Common myeloid progenitor, CD34-positive (primary cell): ENCODE measurements around the gene NRBF2.
"Not testable (repeated sequence)": the region's sequence is repeated elsewhere in the genome, so short reads cannot be mapped to it uniquely, and the experiment has no call there.

Experiments used
- CTCF ChIA-PET: fragments of 350-600 bp; sonication (Branson Sonifier 250); formaldehyde crosslinking; loops from one replicate; lab custom pipeline; 2021; ENCODE audit warnings: antibody characterized with exemption; lab: Charles Lee
- POLR2A ChIA-PET: fragments of 350-600 bp; sonication (Branson Sonifier 250); formaldehyde crosslinking; loops from one replicate; lab custom pipeline; 2021; ENCODE audit warnings: antibody characterized with exemption; lab: Charles Lee
- DNase-seq, 3 donors: peaks; one replicate each; pipeline versions ENCODE4 v3.0.0 to v3.0.0-alpha.2; 2013
- H3K27ac ChIP-seq, 2 experiments: 1 replicate in 1 of 2; 2 replicates in 1 of 2; pipeline ENCODE4 v1.7.0; 2013; ENCODE audit warnings: inconsistent platforms in 2 of 2, low read length in 2 of 2, mild to moderate bottlenecking in 2 of 2, low read depth in 1 of 2, moderate library complexity in 1 of 2; ENCODE audit not compliant: severe bottlenecking in 2 of 2, insufficient read depth in 1 of 2, poor library complexity in 1 of 2
- H3K27me3 ChIP-seq, 5 experiments: replicated peaks in 2 of 5; 1 replicate in 3 of 5; 2 replicates in 2 of 5; pipeline versions ENCODE4 v1.6.1 to v1.7.0; 2013; ENCODE audit warnings: low read length in 4 of 5, mild to moderate bottlenecking in 2 of 5, moderate library complexity in 2 of 5, inconsistent platforms in 1 of 5; ENCODE audit not compliant: insufficient read depth in 5 of 5, control insufficient read depth in 4 of 5
- H3K36me3 ChIP-seq, 4 experiments: 1 replicate in 2 of 4; 2 replicates in 2 of 4; pipeline versions ENCODE4 v1.6.1 to v1.7.0; 2013; ENCODE audit warnings: low read length in 3 of 4, control low read depth in 1 of 4, mild to moderate bottlenecking in 1 of 4; ENCODE audit not compliant: control insufficient read depth in 4 of 4, insufficient read depth in 4 of 4
- H3K4me1 ChIP-seq, 4 experiments: 1 replicate in 3 of 4; 2 replicates in 1 of 4; pipeline versions ENCODE4 v1.6.1 to v1.7.1; 2013; ENCODE audit warnings: low read length in 3 of 4, mild to moderate bottlenecking in 3 of 4, control low read depth in 1 of 4, inconsistent platforms in 1 of 4, moderate library complexity in 1 of 4; ENCODE audit not compliant: control insufficient read depth in 4 of 4, insufficient read depth in 4 of 4; ENCODE audit errors: control extremely low read depth in 1 of 4
- H3K4me3 ChIP-seq, 7 experiments: 1 replicate in 4 of 7; 2 replicates in 3 of 7; pipeline versions ENCODE4 v1.5.1 to v1.7.0; 2013; ENCODE audit warnings: mild to moderate bottlenecking in 7 of 7, low read length in 6 of 7, moderate library complexity in 6 of 7, inconsistent platforms in 2 of 7, low read depth in 2 of 7, control low read depth in 1 of 7; ENCODE audit not compliant: insufficient read depth in 4 of 7, control insufficient read depth in 1 of 7; ENCODE audit errors: extremely low read depth in 1 of 7
- H3K9me3 ChIP-seq, 5 experiments: 1 replicate in 4 of 5; 2 replicates in 1 of 5; pipeline versions ENCODE4 v1.6.1 to v1.7.1; 2013; ENCODE audit warnings: low read length in 4 of 5, mild to moderate bottlenecking in 2 of 5, inconsistent platforms in 1 of 5, low read depth in 1 of 5, moderate library complexity in 1 of 5; ENCODE audit not compliant: control insufficient read depth in 4 of 5, insufficient read depth in 2 of 5; ENCODE audit errors: control extremely low read depth in 1 of 5
- WGBS: methylation state at CpG from one replicate; pipeline ENCODE4 v1.1.5; 2013; ENCODE audit not compliant: insufficient coverage; 5-methylcytosine and 5-hydroxymethylcytosine counted together

The NRBF2 gene

DNA sequence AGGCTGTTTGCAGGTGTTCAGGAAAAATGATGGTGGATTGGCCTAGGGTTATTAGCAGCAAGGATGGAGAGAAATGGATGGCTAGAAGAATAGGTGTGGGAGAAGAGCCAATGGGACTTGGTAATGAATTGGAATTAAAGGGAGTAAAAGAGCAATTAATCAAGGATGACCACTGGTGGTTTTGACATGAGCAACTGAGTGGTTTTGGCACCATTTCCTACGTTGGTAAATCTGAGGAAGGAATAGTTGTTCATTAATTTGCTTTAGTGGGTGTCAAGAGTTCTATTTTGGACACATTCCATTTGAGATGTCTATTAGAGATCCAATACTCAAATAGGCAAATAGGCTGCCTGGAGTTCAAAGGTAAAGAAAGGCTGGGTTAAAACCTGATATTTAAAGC is 38.2 kb upstream of the NRBF2 start:
- Histone ChIP-seq H3K27me3 (no peaks in the 10 kb centered on the region), H3K9me3 (no peaks in the 10 kb centered on the region), H3K36me3 (no peaks in the 10 kb centered on the region), H3K4me3 (no peak overlapping the region), H3K27ac (no peak overlapping the region), H3K4me1 (no peaks in the 10 kb centered on the region)
- no peak for DNase-seq
- ChIA-PET CTCF (no interaction called here), POLR2A (no interaction called here)
- no CpG with 5 or more reads among the region's 1 CpG for WGBS

DNA sequence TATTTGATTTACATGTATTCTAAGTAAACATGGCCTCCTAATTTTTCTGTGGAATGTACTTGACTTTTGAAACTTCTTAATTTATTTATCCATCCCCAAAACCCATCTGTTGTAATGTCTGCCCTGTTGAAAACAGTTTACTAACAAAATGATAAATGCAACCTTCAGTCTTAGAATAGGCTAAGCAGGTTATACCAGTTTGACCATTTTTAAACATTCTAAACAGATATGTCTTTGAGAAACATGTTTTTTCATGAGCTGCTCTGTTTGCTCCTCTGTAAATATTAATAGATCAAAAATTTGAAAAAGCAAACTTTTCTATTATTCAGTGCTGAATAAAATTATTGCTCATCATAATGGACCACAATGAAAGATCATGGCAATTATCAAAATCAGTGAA is 33.4 kb upstream of the NRBF2 start:
- Histone ChIP-seq H3K36me3 (no peaks in the 10 kb centered on the region), H3K27me3 (no peaks in the 10 kb centered on the region), H3K4me3 (no peak overlapping the region), H3K9me3 (no peaks in the 10 kb centered on the region), H3K27ac (no peak overlapping the region), H3K4me1 (no peaks in the 10 kb centered on the region)
- ChIA-PET CTCF (no interaction called here), POLR2A (no interaction called here)
- no peak for DNase-seq

DNA sequence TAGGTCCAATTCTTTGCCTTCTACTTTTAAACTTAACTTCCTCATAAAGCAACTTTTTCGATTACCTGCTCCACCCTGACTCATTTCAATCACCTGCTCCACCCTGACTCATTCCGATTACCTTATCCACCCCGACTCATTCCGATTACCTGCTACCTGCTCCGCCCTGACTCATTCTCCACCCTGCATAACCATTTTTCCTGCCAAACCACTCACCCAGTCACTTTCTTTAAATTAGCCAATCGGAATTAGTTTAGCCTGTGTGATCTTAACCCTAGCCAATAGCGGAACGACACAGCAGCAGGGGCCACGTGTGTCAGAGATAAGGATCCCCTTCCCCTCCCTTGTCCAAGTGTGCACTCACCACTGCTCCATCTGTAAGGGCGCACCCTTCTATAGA is 32.0 kb upstream of the NRBF2 start:
- POLR2A ChIA-PET, H3K4me3 ChIP-seq, H3K36me3 ChIP-seq, H3K4me1 ChIP-seq, H3K27ac ChIP-seq, H3K27me3 ChIP-seq, CTCF ChIA-PET, H3K9me3 ChIP-seq, DNase-seq: not testable (repeated sequence)
- WGBS, result 90% methylated on average over 9 of the region's 10 CpGs

DNA sequence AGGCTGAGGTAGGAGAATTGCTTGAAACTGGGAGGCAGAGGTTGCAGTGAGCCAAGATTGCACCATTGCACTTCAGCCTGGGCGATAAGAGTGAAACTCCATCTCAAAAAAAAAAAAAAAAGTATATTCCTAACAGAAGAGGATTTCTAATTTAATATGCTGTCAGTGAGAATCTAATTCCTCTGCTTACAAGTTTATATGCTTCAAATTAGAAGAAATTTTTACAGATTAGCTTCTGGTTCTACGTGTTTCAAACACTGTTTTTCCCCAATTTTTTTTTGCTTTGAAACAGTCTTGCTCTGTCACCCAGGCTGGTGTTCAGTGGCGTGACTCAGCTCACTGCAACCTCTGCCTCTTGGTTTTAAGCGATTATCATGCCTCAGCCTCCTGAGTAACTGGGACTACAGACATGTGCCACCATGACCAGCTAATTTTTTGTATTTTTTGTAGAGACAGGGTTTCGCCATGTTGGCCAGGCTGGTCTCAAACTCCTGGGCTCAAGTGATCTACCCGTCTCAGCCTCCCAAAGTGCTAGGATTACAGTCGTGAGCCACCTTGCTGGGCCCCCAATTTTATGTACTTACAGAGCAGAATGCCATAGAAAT is 30.7 kb upstream of the NRBF2 start:
- H3K27me3 ChIP-seq, H3K36me3 ChIP-seq, H3K4me1 ChIP-seq, H3K9me3 ChIP-seq, H3K4me3 ChIP-seq, H3K27ac ChIP-seq, DNase-seq, CTCF ChIA-PET, POLR2A ChIA-PET: not testable (repeated sequence)
- WGBS, result 96% methylated on average over 5 of the region's 7 CpGs

DNA sequence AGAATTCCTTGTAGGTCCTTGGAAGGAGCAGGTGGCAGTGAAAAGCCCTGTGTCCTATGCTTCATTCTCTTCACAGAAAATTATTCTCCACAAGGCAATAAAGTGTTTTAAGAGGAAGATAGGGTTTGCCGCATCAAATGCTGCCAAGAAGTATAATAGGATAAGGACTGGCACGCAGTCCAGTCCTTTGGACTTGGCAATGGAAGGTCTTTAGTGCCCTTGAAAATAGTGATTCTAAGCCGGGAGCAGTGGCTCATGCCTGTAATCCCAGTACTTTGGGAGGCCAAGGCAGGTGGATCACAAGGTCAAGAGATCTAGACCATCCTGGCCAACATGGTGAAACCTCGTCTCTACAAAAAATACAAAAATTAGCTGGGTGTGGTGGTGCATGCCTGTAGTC is 29.9 kb upstream of the NRBF2 start:
- POLR2A ChIA-PET, CTCF ChIA-PET, H3K9me3 ChIP-seq, H3K4me3 ChIP-seq, H3K36me3 ChIP-seq, H3K27ac ChIP-seq, H3K27me3 ChIP-seq, H3K4me1 ChIP-seq, DNase-seq: not testable (repeated sequence)
- 100% methylated on average over 4 of the region's 4 CpGs for WGBS

DNA sequence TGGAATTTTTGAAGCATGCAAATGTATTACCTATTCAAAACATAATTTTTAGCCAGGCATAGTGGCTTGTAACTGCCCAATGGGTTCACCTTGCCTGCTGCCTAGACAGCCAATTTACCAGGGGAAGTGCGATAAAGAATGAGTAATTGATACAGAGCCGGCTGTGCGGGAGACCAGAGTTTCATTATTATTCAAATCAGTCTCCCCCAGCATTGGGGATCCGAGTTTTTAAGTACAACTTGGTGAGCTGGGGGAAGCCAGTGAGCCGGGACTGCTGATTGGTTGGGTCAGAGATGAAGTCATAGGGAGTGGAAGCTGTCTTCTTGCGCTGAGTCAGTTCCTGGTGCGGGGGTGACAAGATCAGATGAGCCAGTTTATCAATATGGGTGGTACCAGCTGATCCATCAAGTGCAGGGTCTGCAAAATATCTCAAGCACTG is 29.1 kb upstream of the NRBF2 start:
- Histone ChIP-seq H3K27me3 (no peaks in the 10 kb centered on the region), H3K4me1 (no peaks in the 10 kb centered on the region), H3K4me3 (no peak overlapping the region), H3K27ac (no peak overlapping the region), H3K36me3 (no peaks in the 10 kb centered on the region), H3K9me3 (no peaks in the 10 kb centered on the region)
- 80% methylated on average over 3 of the region's 7 CpGs for WGBS
- POLR2A ChIA-PET, result interaction anchor here (0.7 kb wide), 1 partner anchor 229 kb away, joined by 6 read pairs; no protein-coding TSS in a partner anchor
- DNase-seq, result no peak
- CTCF ChIA-PET, result no interaction called here

DNA sequence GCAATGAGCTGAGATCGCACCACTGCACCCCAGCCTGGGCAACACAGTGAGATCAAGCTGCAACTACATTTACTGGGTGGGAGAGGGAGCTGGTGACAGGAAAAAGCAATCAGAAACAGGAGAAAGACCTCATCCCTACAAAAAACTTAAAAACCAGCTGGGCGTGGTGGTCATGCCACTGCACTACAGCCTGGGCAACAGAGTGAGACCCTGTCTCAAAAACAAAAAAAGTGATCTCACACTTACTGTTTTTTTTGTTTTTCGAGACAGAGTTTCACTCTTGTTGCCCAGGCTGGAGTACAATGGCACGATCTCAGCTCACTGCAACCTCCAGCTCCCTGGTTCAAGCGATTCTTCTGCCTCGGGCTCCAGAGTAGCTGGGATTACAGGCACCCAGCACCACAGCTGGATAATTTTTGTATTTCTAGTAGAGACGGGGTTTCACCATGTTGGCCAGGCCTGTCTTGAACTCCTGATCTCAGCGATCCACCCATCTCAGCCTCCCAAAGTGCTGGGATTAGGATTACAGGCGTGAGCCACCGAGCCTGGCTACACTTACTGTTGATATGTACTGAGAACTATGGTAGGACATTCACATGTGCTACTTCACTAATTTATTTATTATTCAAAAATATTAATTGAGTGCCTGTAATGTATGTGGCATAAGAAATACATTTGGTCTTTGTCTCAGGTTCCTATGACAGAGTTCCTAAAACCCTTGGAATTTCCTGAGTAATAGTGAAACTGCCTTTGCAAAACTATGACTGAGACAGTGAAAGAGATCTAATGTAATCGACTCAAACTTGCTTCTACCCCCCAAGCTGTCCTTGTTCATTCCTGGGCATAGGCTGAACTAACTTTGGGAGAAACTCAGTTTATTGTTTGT is 27.7 kb upstream of the NRBF2 start:
- 96% methylated on average over 6 of the region's 11 CpGs for WGBS
- Histone ChIP-seq H3K27ac (no peak overlapping the region), H3K27me3 (no peaks in the 10 kb centered on the region), H3K4me3 (no peak overlapping the region), H3K9me3 (no peaks in the 10 kb centered on the region), H3K36me3 (no peaks in the 10 kb centered on the region), H3K4me1 (no peaks in the 10 kb centered on the region)
- POLR2A ChIA-PET, result no interaction called here
- CTCF ChIA-PET, result interaction anchor here (0.7 kb wide), 1 partner anchor 53 kb away, joined by 4 read pairs; no protein-coding TSS in a partner anchor
- no peak for DNase-seq
